ENCODE measurements around the gene SHOX. TPM values are rescaled to one million over a fixed set of nuclear protein-coding genes. Genes with fewer than 3 reads are reported as not detected.
"Not testable (repeated sequence)": the region's sequence is repeated elsewhere in the genome, so short reads cannot be mapped to it uniquely, and the experiment has no call there.

SHOX gene
- total RNA-seq, 1 experiment from 2014 or later: not detected

GRCh38 chrX:585115-585808 lies 45.3 kb upstream of the SHOX start:
- CTCF ChIA-PET: no interaction called here
- Mint-ChIP-seq H3K36me3 (ENCODE audit: insufficient read depth, unreplicated experiment) (no peaks in the 10 kb centered on the region), H3K9me3 (ENCODE audit: low read depth, unreplicated experiment) (peaks cover 7% of the 10 kb centered on the region), H3K4me1 (ENCODE audit: low read depth, unreplicated experiment) (no peaks in the 10 kb centered on the region), H3K27me3 (ENCODE audit: unreplicated experiment) (no peaks in the 10 kb centered on the region), H3K27ac (ENCODE audit: unreplicated experiment) (no peak overlapping the region), H3K4me3 (ENCODE audit: low read depth, unreplicated experiment) (no peak overlapping the region)
- DNase-seq: no peak
- no TSS peak for BruUV-seq (replicated peaks)
- intact Hi-C loops (cut with micrococcal nuclease; ENCODE audit: unreplicated experiment): no loop called here
- no peak for TF ChIP-seq CTCF (IDR thresholded peaks at IDR 0.05; ENCODE audit: unreplicated experiment)

DNA sequence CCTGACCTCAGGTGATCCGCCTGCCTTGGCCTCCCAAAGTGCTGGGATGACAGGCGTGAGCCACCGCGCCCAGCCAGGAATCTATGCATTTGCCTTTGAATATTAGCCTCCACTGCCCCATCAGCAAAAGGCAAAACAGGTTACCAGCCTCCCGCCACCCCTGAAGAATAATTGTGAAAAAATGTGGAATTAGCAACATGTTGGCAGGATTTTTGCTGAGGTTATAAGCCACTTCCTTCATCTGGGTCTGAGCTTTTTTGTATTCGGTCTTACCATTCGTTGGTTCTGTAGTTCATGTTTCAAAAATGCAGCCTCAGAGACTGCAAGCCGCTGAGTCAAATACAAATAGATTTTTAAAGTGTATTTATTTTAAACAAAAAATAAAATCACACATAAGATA lies 44.2 kb upstream of the SHOX start:
- BruUV-seq (replicated peaks): no TSS peak
- CTCF ChIA-PET: no interaction called here
- peaks cover 2% of the 10 kb centered on the region for H3K9me3 Mint-ChIP-seq (ENCODE audit: low read depth, unreplicated experiment)
- H3K4me1 Mint-ChIP-seq (ENCODE audit: low read depth, unreplicated experiment): no peaks in the 10 kb centered on the region
- no peak for DNase-seq
- H3K27me3 Mint-ChIP-seq (ENCODE audit: unreplicated experiment): no peaks in the 10 kb centered on the region
- no peak overlapping the region for H3K4me3 Mint-ChIP-seq (ENCODE audit: low read depth, unreplicated experiment)
- no peaks in the 10 kb centered on the region for H3K36me3 Mint-ChIP-seq (ENCODE audit: insufficient read depth, unreplicated experiment)
- no peak overlapping the region for H3K27ac Mint-ChIP-seq (ENCODE audit: unreplicated experiment)
- intact Hi-C loops (cut with micrococcal nuclease; ENCODE audit: unreplicated experiment): no loop called here
- no peak for TF ChIP-seq CTCF (IDR thresholded peaks at IDR 0.05; ENCODE audit: unreplicated experiment)

- intact Hi-C loops (cut with micrococcal nuclease; ENCODE audit: unreplicated experiment); CTCF ChIA-PET; H3K4me1 Mint-ChIP-seq (ENCODE audit: low read depth, unreplicated experiment); BruUV-seq (replicated peaks); H3K27me3 Mint-ChIP-seq (ENCODE audit: unreplicated experiment); H3K9me3 Mint-ChIP-seq (ENCODE audit: low read depth, unreplicated experiment); H3K27ac Mint-ChIP-seq (ENCODE audit: unreplicated experiment); DNase-seq; H3K36me3 Mint-ChIP-seq (ENCODE audit: insufficient read depth, unreplicated experiment); H3K4me3 Mint-ChIP-seq (ENCODE audit: low read depth, unreplicated experiment): not testable (repeated sequence)
Observed at GRCh38 chrX:589261-589660, 41.3 kb upstream of the SHOX start.

DNA sequence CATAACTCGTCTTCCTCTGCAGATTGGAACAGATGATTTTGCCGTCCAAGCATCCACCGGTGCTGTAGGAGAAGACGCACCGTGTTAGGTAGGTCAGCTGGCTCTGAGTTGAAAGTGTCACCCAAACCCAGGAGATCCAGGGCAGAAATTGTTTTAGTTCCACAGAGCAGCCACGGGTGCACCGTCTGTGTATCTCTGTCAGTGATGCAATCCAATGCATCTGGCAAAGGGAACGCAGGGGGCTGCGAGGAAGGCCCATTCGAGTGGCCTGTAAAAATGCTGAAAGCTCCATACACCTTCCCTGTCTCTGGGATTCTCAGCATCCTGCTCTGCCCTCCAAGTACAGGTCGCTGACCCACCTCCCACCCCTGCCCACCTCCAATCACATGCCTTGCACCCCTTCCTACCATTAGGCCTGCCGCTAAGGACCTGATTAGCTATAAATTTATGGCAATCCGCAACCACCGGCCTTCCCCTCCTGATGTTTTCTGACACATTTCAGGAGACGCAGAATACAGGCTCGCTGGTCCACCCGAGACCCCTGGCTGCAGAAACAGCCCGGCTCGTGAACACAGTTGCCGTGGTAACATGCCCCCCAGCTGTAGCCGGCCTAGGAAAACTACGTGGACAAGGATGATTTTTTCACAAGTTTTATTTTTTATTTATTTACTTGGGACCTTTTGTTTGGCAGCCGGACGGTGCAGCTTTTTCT lies 39.7 kb upstream of the SHOX start:
- peaks cover 6% of the 10 kb centered on the region for H3K9me3 Mint-ChIP-seq (ENCODE audit: low read depth, unreplicated experiment)
- no TSS peak for BruUV-seq (replicated peaks)
- TF ChIP-seq CTCF (IDR thresholded peaks at IDR 0.05; ENCODE audit: unreplicated experiment): no peak
- H3K27ac Mint-ChIP-seq (ENCODE audit: unreplicated experiment): no peak overlapping the region
- H3K4me3 Mint-ChIP-seq (ENCODE audit: low read depth, unreplicated experiment): no peak overlapping the region
- H3K27me3 Mint-ChIP-seq (ENCODE audit: unreplicated experiment): no peaks in the 10 kb centered on the region
- intact Hi-C loops (cut with micrococcal nuclease; ENCODE audit: unreplicated experiment): no loop called here
- CTCF ChIA-PET: no interaction called here
- H3K36me3 Mint-ChIP-seq (ENCODE audit: insufficient read depth, unreplicated experiment): peaks cover 3% of the 10 kb centered on the region
- H3K4me1 Mint-ChIP-seq (ENCODE audit: low read depth, unreplicated experiment): no peaks in the 10 kb centered on the region
- no peak for DNase-seq
